Cardiac fibroblast (primary cell): ENCODE measurements around the gene APOA1.

ENCODE experiments used
- DNase-seq, 2 donors: peaks; one replicate each; pipeline versions ENCODE4 v3.0.0 to v3.0.0-alpha.2; 2010; ENCODE audit warnings: low read depth in 2 of 2
- H3K4me3 ChIP-seq, 2 donors: replicated peaks in 1 of 2; 1 replicate in 1 of 2; 2 replicates in 1 of 2; pipeline ENCODE4 v1.5.1; 2011; ENCODE audit warnings: low read depth in 2 of 2, low read length in 2 of 2, mild to moderate bottlenecking in 2 of 2, moderate library complexity in 1 of 2
- CTCF ChIP-seq: IDR thresholded peaks from one replicate; pipeline ENCODE4 v1.5.1; 2011; ENCODE audit warnings: low read depth, mild to moderate bottlenecking, low read length, inconsistent platforms

APOA1 gene

GRCh38 chr11:116794851-116795250 lies 42.6 kb downstream of the APOA1 start:
- TF ChIP-seq CTCF = no peak
- H3K4me3 ChIP-seq = no peak overlapping the region
- DNase-seq = no peak

GRCh38 chr11:116793772-116794097 lies 43.7 kb downstream of the APOA1 start:
- H3K4me3 ChIP-seq = no peak overlapping the region
- TF ChIP-seq CTCF = no peak
- DNase-seq = peak; percentile 43 to 45

- TF ChIP-seq CTCF = no peak
Observed at GRCh38 chr11:116792869-116793771, 44.3 kb downstream of the APOA1 start.

GRCh38 chr11:116792144-116792868 lies 45.1 kb downstream of the APOA1 start:
- DNase-seq = no peak
- no peak overlapping the region for H3K4me3 ChIP-seq
- no peak for TF ChIP-seq CTCF

More at GRCh38 chr11:116792869-116793771, 44.3 kb downstream of the APOA1 start:
- peak; percentile 21 to 85 for DNase-seq
- no peak overlapping the region for H3K4me3 ChIP-seq

- no peak for DNase-seq
- no peak for TF ChIP-seq CTCF
- H3K4me3 ChIP-seq = no peak within 1 kb of the TSS
Observed at GRCh38 chr11:116791813-116792143, 45.6 kb downstream of the APOA1 start, which contains the start of gene APOA5. Gene APOA5 (minus strand): TSS chr11:116791879. CDS start chr11:116791860, 19 bp downstream.

GRCh38 chr11:116791002-116791812 lies 46.2 kb downstream of the APOA1 start:
- DNase-seq = peak; percentile 76 to 77
- no peak overlapping the region for H3K4me3 ChIP-seq

More at GRCh38 chr11:116791002-116791812, 46.2 kb downstream of the APOA1 start:
- peak; percentile 96 for TF ChIP-seq CTCF
